Hepatocyte (in vitro differentiated cells): ENCODE measurements around the gene SERPINF2. TPM values are rescaled to one million over a fixed set of nuclear protein-coding genes. Genes with fewer than 3 reads are reported as not detected.

Experiments
- DNase-seq: peaks from one replicate; pipeline ENCODE4 v3.0.0-alpha.2; 2016; ENCODE audit warnings: low spot score
- H2AFZ ChIP-seq: fragments of 200-600 bp; sonication (generic); 2 replicates; pipeline ENCODE4 v1.6.0; 2016; ENCODE audit warnings: antibody characterized with exemption, mild to moderate bottlenecking
- H3K27ac ChIP-seq: fragments of 200-600 bp; sonication (generic); 2 replicates; pipeline ENCODE4 v1.5.1; 2016; ENCODE audit warnings: mild to moderate bottlenecking
- H3K27me3 ChIP-seq: fragments of 200-600 bp; sonication (generic); 2 replicates; pipeline ENCODE4 v1.6.1; 2016
- H3K36me3 ChIP-seq: fragments of 200-600 bp; sonication (generic); replicated peaks from 2 replicates; pipeline ENCODE4 v1.5.1; 2016; ENCODE audit warnings: low read depth; ENCODE audit not compliant: insufficient read depth
- H3K4me1 ChIP-seq: fragments of 200-600 bp; sonication (generic); 2 replicates; pipeline ENCODE4 v1.5.1; 2016; ENCODE audit warnings: mild to moderate bottlenecking, moderate library complexity; ENCODE audit not compliant: insufficient read depth
- H3K4me2 ChIP-seq: fragments of 200-600 bp; sonication (generic); 2 replicates; pipeline ENCODE4 v1.6.0; 2016
- H3K4me3 ChIP-seq: fragments of 200-600 bp; sonication (generic); 2 replicates; pipeline ENCODE4 v1.5.1; 2016; ENCODE audit warnings: mild to moderate bottlenecking
- H3K79me2 ChIP-seq: fragments of 200-600 bp; sonication (generic); 2 replicates; pipeline ENCODE4 v1.6.0; 2017; ENCODE audit warnings: mild to moderate bottlenecking
- H3K9me2 ChIP-seq: fragments of 200-600 bp; sonication (generic); replicated peaks from 2 replicates; pipeline ENCODE4 v1.6.0; 2017; ENCODE audit warnings: mild to moderate bottlenecking; ENCODE audit not compliant: insufficient read depth
- H3K9me3 ChIP-seq: fragments of 200-600 bp; sonication (generic); 2 replicates; pipeline ENCODE4 v1.5.1; 2016; ENCODE audit warnings: low read depth, mild to moderate bottlenecking
- H4K20me1 ChIP-seq: fragments of 200-600 bp; sonication (generic); 2 replicates; pipeline ENCODE4 v1.6.0; 2016; ENCODE audit warnings: mild to moderate bottlenecking; ENCODE audit not compliant: insufficient read depth, poor library complexity, severe bottlenecking
- EZH2 ChIP-seq: fragments of 200-600 bp; sonication (generic); IDR thresholded peaks from 2 replicates; pipeline ENCODE4 v1.6.1; 2016; ENCODE audit warnings: antibody characterized with exemption, mild to moderate bottlenecking, borderline replicate concordance
- EZH2phosphoT487 ChIP-seq: fragments of 200-600 bp; sonication (generic); IDR thresholded peaks from one replicate; pipeline ENCODE4 v1.6.1; 2018; ENCODE audit warnings: antibody characterized with exemption, mild to moderate bottlenecking, low read depth, moderate library complexity; ENCODE audit not compliant: unreplicated experiment, severe bottlenecking
- WGBS: methylation state at CpG from one replicate; pipeline ENCODE4 v1.1.6; 2016; ENCODE audit warnings: low lambda C conversion rate; ENCODE audit errors: missing lambda C conversion rate; 5-methylcytosine and 5-hydroxymethylcytosine counted together
- polyA plus RNA-seq: library from polyadenylated mRNA; unstranded; fragments of >200 nt; fragmentation: Nextera tagmentation; extraction: Ambion mirVana; gene quantifications from 2 replicates; pipeline ENCODE4 v1.2.1, GENCODE V29; 2016
- total RNA-seq: library from RNA; depleted of rRNA; stranded (reverse); fragments of >200 nt; gene quantifications from 2 replicates; pipeline ENCODE4 v1.2.3, GENCODE V29; 2014
- TF ChIP-seq, protein P1 (sequence below): fragments of 200-600 bp; sonication (generic); IDR thresholded peaks from 2 replicates; pipeline ENCODE4 v1.5.1; 2016; ENCODE audit warnings: antibody characterized with exemption, mild to moderate bottlenecking; ENCODE audit not compliant: poor library complexity

Gene SERPINF2
- total and polyA plus RNA-seq, 2 experiments from 2014 or later: 127 to 164 TPM

DNA sequence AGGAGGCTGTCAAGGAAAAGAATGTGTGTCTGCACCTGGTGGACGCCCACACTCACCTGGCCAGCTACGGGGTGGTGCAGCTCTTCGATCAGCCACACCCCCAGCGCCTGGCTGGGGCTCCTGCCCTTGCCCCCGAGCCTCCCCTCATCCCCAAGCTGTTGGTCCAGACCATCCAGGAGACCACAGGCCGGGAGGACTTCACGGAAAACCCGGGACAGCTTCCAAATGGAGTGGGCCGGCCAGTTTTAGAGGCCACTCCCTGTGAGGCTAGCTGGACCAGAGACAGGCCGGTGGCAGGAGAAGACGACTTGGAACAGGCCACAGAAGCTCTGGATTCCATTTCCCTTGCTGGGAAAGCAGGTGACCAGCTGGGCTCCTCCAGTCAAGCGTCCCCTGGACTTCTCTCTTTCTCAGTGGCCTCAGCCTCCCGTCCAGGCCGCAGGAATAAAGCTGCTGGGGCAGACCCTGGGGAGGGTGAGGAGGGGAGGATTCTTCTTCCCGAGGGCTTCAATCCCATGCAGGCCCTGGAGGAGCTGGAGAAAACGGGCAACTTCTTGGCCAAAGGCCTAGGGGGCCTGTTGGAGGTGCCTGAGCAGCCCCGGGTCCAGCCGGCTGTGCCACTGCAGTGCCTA is 15.9 kb upstream of the SERPINF2 start:
- Histone ChIP-seq H3K79me2 (peaks cover 27% of the 10 kb centered on the region), H3K9me2 (no peaks in the 10 kb centered on the region), H3K4me3 (no peak overlapping the region), H2AFZ (no peak overlapping the region), H4K20me1 (no peaks in the 10 kb centered on the region), H3K9me3 (no peaks in the 10 kb centered on the region), H3K4me2 (no peak overlapping the region), H3K27ac (no peak overlapping the region), H3K4me1 (peaks cover 24% of the 10 kb centered on the region), H3K27me3 (no peaks in the 10 kb centered on the region), H3K36me3 (no peaks in the 10 kb centered on the region)
- DNase-seq: no peak
- no peak for TF ChIP-seq EZH2
- TF ChIP-seq EZH2phosphoT487: no peak
- TF ChIP-seq, protein P1, sequence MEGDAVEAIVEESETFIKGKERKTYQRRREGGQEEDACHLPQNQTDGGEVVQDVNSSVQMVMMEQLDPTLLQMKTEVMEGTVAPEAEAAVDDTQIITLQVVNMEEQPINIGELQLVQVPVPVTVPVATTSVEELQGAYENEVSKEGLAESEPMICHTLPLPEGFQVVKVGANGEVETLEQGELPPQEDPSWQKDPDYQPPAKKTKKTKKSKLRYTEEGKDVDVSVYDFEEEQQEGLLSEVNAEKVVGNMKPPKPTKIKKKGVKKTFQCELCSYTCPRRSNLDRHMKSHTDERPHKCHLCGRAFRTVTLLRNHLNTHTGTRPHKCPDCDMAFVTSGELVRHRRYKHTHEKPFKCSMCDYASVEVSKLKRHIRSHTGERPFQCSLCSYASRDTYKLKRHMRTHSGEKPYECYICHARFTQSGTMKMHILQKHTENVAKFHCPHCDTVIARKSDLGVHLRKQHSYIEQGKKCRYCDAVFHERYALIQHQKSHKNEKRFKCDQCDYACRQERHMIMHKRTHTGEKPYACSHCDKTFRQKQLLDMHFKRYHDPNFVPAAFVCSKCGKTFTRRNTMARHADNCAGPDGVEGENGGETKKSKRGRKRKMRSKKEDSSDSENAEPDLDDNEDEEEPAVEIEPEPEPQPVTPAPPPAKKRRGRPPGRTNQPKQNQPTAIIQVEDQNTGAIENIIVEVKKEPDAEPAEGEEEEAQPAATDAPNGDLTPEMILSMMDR: no peak
- 93% methylated on average over 16 of the region's 18 CpGs for WGBS

DNA sequence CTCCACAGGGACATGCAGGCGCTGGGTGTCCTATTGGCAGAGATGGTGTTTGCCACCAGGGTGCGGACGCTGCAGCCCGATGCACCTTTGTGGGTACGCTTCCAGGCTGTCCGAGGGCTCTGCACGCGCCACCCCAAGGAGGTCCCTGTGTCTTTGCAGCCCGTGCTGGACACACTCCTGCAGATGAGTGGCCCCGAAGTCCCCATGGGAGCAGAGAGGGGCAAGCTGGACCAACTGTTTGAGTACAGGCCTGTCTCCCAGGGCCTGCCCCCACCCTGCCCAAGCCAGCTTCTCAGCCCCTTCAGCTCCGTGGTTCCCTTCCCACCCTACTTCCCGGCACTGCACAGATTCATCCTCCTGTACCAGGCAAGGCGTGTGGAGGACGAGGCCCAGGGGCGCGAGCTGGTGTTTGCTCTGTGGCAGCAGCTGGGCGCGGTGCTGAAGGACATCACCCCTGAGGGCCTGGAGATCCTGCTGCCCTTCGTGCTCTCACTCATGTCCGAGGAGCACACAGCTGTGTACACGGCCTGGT is 15.3 kb upstream of the SERPINF2 start:
- Histone ChIP-seq H2AFZ (no peak overlapping the region), H3K79me2 (peaks cover 27% of the 10 kb centered on the region), H3K36me3 (no peaks in the 10 kb centered on the region), H3K27me3 (no peaks in the 10 kb centered on the region), H3K27ac (no peak overlapping the region), H4K20me1 (no peaks in the 10 kb centered on the region), H3K9me3 (no peaks in the 10 kb centered on the region), H3K4me3 (no peak overlapping the region), H3K4me1 (peaks cover 24% of the 10 kb centered on the region), H3K4me2 (no peak overlapping the region), H3K9me2 (no peaks in the 10 kb centered on the region)
- 92% methylated on average over 20 of the region's 21 CpGs for WGBS
- TF ChIP-seq, protein P1: no peak
- TF ChIP-seq EZH2 (no peak), EZH2phosphoT487 (no peak)
- peak; percentile 5 for DNase-seq

DNA sequence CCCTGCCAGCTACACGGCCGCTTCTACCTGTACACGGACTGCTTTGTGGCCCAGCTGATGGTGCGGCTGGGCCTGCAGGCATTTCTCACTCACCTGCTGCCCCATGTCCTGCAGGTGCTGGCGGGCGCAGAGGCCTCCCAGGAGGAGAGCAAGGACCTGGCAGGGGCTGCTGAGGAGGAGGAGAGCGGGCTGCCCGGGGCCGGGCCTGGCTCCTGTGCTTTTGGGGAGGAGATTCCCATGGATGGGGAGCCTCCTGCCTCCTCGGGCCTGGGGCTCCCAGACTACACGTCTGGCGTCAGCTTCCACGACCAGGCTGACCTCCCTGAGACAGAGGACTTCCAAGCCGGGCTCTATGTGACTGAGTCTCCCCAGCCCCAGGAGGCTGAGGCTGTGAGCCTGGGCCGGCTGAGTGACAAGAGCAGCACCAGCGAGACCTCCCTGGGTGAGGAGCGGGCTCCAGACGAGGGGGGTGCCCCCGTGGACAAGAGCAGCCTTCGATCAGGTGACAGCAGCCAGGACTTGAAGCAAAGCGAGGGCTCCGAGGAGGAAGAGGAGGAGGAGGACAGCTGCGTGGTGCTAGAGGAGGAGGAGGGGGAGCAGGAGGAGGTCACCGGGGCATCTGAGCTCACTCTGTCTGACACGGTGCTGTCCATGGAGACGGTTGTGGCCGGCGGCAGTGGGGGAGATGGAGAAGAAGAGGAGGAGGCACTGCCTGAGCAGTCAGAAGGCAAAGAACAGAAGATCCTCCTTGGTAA is 14.6 kb upstream of the SERPINF2 start:
- Histone ChIP-seq H3K27ac (no peak overlapping the region), H3K4me2 (no peak overlapping the region), H3K9me3 (no peaks in the 10 kb centered on the region), H3K4me1 (peaks cover 24% of the 10 kb centered on the region), H3K79me2 (peaks cover 27% of the 10 kb centered on the region), H2AFZ (no peak overlapping the region), H3K36me3 (no peaks in the 10 kb centered on the region), H3K27me3 (no peaks in the 10 kb centered on the region), H4K20me1 (no peaks in the 10 kb centered on the region), H3K4me3 (no peak overlapping the region), H3K9me2 (no peaks in the 10 kb centered on the region)
- no peak for DNase-seq
- WGBS: 89% methylated on average over 26 of the region's 28 CpGs
- TF ChIP-seq, protein P1: no peak
- TF ChIP-seq EZH2phosphoT487: no peak
- no peak for TF ChIP-seq EZH2
